Left cardiac atrium (tissue), 4 donors: Measurements from ENCODE around the gene PCED1A. TPM values are rescaled to one million over a fixed set of nuclear protein-coding genes. Genes with fewer than 3 reads are reported as not detected.
A peak's percentile ranks its signal among the peaks of the same experiment; 100 is the strongest.

ENCODE experiments used
- ATAC-seq, 2 donors: fragments of 200-7000 bp; cut with Tn5 transposase; one replicate each; pipeline ENCODE4 v1.9.1; 2020; ENCODE audit warnings: mild to moderate bottlenecking in 2 of 2, moderate library complexity in 2 of 2
- DNase-seq: peaks from one replicate; pipeline ENCODE4 v3.0.0-alpha.2; 2020
- intact Hi-C, 2 donors: fragments of 100-400 bp; cut with DNase I; formaldehyde crosslinking; loops; one replicate each; pipeline versions ENCODE4 v1.14.1 to v1.15.1; 2022 to 2023
- total RNA-seq, 2 donors: library from RNA; stranded (reverse); fragmentation: NEBNext Ultra II Directional; extraction: Animal tissue kit (Norgen Biotek cat#: 25700); gene quantifications; one replicate each; pipeline ENCODE4 v1.2.1, GENCODE V29; 2021
- donor health status: DM: no; HTN: yes; CAD: no.
- donor health status: DM: no; HTN: yes; CAD: no; lungs with severe emphysema.
- donor health status: DM: yes; HTN: yes; CAD: no.
- donor health status: Dilated cardiomyopathy.

PCED1A gene
- total RNA-seq, 2 donors from 2014 or later = 13.0 to 18.0 TPM

- intact Hi-C loops = no loop called here
- DNase-seq = no peak
- ATAC-seq = no peak
Measured at GRCh38 chr20:2869381-2869780, 28.9 kb upstream of the PCED1A start.

- intact Hi-C loops = no loop called here
- ATAC-seq (no peak), DNase-seq (no peak)
Measured at GRCh38 chr20:2867081-2867864, 26.8 kb upstream of the PCED1A start.

- no peak for ATAC-seq
- intact Hi-C loops = no loop called here
- no peak for DNase-seq
Measured at GRCh38 chr20:2866236-2866635, 25.8 kb upstream of the PCED1A start.

GRCh38 chr20:2865630-2866029 is 25.2 kb upstream of the PCED1A start:
- intact Hi-C loops = no loop called here
- no peak for DNase-seq
- ATAC-seq = no peak

- DNase-seq (no peak), ATAC-seq (no peak)
- intact Hi-C loops = no loop called here
Measured at GRCh38 chr20:2865101-2865500, 24.6 kb upstream of the PCED1A start.

- ATAC-seq (no peak), DNase-seq (no peak)
- intact Hi-C loops = no loop called here
Measured at GRCh38 chr20:2864626-2865025, 24.2 kb upstream of the PCED1A start.

DNA sequence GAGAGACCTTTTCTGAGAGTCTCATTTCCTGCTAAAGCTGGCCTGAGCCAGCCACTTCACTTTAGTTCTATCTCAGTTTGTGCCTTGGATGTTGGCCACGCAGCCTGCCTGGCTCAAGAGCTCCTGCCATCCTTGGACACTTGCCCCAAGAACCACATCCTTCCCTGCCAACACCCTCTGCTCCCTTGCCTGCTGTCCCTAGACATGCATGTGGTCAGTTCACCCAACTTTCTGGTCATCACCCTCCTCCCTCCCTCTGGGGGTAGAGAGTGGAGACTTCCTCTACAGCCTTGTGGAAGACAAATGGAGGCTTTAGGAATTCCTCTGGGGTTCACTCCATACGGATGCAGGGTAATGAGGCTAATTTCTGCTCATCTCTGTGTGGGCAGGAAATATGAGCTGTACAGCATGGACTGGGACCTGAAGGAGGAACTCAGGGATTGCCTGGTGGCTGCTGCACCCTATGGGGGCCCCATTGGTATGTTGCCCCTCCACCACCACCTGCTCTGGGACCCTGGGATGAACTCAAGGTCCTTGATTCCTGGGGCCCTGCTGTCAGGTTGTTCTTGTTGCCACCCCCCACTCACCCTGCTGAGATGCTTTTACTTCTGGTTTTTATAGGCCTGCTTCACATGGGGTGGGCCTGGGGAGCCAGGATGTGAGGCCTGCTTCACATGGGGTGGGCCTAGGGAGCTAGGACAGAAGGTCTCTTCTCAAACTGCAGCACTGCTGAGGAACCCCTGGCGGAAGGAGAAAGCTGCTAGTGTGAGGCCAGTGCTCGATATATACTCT is 19.1 kb upstream of the PCED1A start:
- intact Hi-C loops = loop anchor here in 1 of 2 donors (10.0 kb wide), 1 partner anchor 95 kb away; no protein-coding TSS in a partner anchor
- ATAC-seq (peak; percentile 79 to 82), DNase-seq (no peak)

- DNase-seq = no peak
- intact Hi-C loops = loop anchor here in 1 of 2 donors (10.0 kb wide), 1 partner anchor 94 kb away; no protein-coding TSS in a partner anchor
- ATAC-seq = no peak
Measured at GRCh38 chr20:2858591-2858990, 18.1 kb upstream of the PCED1A start.

DNA sequence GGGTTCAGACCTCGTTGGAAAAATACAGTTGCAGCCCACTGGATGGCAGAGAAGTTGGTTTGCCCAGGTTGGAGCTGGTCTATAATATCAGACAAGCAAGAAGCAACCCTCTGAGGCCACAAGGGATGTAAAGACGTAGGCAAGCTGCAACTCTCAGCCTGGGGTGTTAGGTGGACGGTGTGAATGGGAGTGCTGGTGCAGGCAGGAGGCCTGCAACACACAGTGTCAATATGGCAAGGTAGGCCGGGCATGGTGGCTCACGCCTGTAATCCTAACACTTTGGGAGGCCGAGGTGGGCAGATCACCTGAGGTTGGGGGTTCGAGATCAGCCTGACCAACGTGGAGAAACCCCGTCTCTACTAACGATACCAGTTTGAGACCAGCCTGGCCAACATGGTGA is 10.6 kb upstream of the PCED1A start:
- ATAC-seq (no peak), DNase-seq (no peak)
- intact Hi-C loops = loop anchor here in 1 of 2 donors (10.0 kb wide), 1 partner anchor 86 kb away; no protein-coding TSS in a partner anchor

DNA sequence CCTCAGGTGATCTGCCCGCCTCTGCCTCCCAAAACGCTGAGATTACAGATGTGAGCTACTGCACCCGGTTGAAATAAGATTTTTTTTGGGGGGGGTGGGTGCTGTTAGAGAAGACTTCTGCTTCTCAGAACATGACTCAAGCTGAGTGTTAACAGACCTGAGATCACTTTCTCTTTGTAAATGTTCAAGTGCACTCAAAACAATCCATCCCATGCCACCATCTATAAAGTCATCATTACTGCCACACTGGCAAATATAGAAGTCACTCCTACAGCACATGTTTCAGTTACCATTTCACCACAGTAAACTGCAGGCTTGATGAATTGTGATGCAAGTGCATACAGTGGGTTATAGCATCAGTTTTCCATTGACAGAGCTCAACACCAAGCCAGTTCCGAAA is 9.1 kb upstream of the PCED1A start:
- intact Hi-C loops = no loop called here

DNA sequence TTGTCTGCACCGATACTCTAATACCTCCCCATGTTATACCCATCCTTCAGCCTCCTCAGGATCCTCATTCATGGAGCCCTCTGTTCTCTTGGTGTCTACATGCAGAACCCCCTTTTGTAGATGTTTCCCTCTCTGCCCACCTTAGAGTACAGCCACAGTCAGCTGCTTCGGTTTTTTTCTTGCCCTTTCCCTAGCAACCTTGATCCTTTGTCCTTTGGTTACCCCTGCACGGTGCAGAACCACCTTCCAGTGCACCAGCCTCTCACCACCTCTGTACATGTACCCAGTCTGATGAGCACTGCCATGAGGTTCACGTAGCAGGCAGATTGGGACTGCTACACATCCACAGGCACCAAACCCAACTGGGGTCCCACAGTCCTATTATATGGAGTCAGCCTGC is 7.3 kb upstream of the PCED1A start:
- no peak for DNase-seq
- intact Hi-C loops = no loop called here
- no peak for ATAC-seq

More for the DNA sequence above, 9.1 kb upstream of the PCED1A start:
- DNase-seq (no peak), ATAC-seq (no peak)

DNA sequence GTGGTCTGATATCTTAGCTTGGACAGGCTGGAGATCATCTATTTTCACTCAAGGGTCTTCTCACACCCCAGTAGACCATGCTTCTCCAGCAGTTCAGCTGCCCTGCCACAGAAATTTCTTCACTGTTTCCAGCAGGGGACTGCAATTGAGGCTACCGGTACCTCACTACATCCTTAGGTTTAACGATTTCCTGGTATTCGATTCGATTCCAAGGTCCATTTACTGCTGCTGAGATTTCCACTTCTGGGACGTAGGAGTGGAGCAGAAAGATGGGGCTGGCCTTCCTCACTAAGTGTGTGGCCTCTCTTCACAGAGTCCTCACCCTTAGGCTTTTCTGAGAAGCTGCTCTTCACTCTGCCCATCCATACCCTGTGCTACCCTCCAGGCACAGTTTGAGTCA is 6.2 kb upstream of the PCED1A start:
- no peak for ATAC-seq
- intact Hi-C loops = no loop called here
- no peak for DNase-seq

DNA sequence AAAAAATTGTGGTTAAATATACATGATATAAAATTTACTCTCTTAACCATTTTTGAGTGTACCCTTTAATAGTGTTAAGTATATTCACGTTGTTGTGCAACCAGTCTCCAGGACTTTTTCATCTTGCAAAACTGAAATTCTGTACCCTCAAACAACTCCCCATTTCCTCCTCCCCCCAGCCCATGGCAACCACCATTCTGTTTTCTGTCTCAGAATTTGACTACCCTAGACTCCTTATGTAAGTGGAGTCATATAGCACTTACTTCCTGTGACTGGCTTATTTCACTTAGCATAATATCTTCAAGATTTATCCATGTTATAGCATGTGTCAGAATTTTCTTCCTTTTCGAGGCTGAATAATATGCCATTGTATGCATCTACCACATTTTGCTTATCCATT is 5.2 kb upstream of the PCED1A start:
- intact Hi-C loops = no loop called here
- no peak for ATAC-seq
- DNase-seq = no peak

GRCh38 chr20:2840967-2841531 is 594 bp upstream of the PCED1A start:
- intact Hi-C loops = no loop called here
- peak; percentile 86 for DNase-seq
- ATAC-seq = peak; percentile 66 to 76

DNA sequence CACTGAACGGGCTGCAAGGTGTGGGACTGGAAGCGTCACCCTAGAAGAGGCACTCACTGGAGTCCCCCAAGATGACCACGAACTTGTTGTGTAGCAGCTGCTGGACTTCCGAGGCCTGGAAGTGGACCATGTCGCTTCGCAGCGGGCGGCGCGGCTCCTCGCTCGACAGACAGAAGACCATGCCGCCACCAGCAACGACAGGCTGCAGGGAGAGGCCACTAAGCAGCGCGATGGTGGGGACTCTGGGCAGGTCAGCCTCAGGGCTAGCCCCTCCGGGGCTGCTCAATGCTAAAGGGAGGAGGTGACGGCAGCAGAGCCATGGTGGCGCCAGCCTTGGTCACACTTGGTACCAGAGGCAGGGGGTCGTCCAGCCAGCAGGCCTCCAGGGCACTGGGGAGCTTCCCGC is 720 bp downstream of the PCED1A start:
- ATAC-seq (no peak), DNase-seq (no peak)
- intact Hi-C loops = loop anchor here in 1 of 2 donors (10.0 kb wide), 1 partner anchor 175 kb away; the partner anchor contains the start of gene IDH3B

DNA sequence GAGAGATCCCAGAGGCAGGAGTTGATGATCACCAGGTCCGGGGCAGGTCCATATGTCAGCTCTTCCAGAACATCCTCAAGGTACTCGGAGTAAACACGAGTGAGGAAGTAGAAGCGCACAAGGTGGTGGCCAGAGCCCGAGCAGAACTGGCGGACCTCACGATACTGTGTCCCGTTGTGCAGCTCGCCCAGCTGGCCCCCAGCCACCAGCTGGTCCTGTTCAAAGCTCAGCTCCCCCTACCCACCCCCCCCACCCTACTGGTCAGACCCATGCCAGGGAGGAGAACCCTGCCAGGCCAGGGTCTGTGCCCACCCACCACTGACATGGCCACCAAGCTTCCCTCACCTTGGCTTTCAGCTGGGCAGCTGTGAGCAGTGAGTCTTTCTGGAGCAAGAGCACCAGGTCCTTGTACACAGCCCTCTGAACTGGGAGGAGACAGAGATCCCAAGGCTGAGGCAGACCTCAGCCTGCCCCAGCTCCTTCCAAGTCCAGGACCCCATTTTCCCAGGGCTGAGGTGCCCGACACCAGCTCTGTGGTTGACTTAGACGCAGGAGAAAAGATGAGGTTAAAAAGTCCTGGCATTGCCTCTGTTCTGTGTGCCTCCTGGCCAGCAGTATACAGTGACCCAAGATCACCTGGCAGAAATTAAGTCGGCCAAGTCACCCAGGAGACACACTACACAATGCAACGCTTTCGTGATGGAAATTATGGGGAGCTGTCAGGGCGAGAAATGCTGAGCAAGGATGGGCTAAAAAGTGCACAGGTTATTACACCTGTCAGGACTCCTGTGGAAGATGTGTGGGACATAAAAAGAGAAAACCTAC is 1.4 kb downstream of the PCED1A start:
- intact Hi-C loops = loop anchor here in 1 of 2 donors (10.0 kb wide), 1 partner anchor 174 kb away; the partner anchor contains the start of gene IDH3B
- ATAC-seq (no peak), DNase-seq (no peak)

DNA sequence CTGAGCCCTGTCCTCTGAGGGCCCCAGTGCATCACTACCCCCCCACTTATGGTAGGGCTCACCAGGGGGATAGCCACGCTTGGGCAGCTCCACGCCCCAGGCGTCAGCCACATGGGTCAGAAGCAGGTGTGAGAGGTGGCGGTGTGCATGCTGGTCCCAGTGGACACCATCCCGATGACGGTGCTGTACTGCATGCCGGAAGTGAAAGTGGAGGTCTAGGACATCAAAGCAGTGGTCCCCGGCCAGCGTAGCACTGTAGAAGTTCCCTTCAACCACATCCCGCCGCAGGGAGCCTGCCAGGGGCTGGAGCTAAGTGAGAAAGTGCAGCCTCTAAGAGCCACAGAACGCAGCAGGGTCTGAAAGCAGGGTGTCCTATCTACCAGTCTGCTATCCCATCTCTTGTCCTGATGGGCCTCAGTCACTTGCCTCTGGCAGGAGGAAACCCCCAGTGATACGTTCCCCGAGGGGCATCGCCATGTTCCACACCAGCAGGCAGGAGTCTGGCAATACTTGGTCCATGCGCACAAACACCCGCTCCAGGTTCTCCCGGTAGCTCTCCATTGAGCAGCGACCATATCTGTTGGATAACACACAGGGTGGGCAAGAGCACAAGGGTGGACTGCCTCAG is 2.2 kb downstream of the PCED1A start:
- intact Hi-C loops = loop anchor here in 1 of 2 donors (10.0 kb wide), 1 partner anchor 173 kb away; the partner anchor contains the start of gene IDH3B
- no peak for DNase-seq

GRCh38 chr20:2837221-2837960 is 3.1 kb downstream of the PCED1A start:
- ATAC-seq = no peak
- DNase-seq = no peak
- intact Hi-C loops = loop anchor here in 1 of 2 donors (10.0 kb wide), 1 partner anchor 173 kb away; the partner anchor contains the start of gene IDH3B

More for the DNA sequence above, 2.2 kb downstream of the PCED1A start:
- ATAC-seq = no peak
